Measurements from ENCODE around the gene NTM.
A peak's percentile ranks its signal among the peaks of the same experiment; 100 is the strongest.

Gene NTM

DNA sequence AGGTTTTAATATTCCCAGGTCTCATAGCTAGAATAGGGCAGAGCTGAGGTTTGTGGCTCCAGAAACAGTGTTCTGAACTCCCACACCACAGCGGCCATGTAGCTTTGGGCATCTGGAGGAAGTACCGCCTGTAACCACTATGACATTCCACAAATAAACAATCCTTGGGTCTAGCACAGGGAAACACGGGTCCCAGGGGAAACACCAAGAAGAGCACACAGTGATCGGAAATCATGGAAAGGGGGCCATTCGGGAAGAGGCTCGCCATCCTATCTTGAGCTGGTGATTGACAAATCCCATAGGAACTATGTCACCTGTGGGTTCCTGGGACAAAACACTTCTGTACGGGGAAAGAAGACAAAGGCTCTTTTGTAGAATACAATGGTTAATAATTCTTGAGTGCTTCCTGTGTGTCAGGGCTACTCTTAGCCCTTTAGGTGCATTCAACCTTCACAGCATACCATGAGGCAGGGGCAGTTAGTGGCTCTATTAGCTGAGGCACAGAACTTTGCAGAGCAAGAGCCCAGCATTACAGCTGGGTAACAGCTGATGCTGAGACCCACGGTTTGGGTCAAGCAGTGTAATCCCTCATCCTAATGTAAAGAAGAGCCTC, 514.2 kb downstream of the NTM start:
- DNase-seq, result no peak

DNA sequence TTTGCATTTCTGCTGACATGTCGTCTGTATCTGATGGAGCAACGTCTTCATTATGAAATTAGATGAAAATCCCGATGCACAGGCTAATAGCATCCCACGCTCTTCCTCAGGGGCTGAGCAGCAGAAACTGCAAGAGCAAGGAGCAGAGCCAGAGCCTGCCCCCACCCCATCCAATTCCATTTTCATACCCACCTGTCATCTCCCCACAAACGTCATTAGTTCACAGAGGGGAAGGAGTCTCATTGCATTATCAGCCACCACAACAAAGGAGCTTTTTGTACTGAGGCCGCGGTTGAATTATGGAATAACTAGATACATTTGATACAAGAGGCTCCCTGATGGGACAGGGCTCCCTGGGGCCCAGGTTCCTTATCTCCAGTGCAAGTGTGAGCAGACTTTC, 515.0 kb downstream of the NTM start:
- DNase-seq, result no peak

DNA sequence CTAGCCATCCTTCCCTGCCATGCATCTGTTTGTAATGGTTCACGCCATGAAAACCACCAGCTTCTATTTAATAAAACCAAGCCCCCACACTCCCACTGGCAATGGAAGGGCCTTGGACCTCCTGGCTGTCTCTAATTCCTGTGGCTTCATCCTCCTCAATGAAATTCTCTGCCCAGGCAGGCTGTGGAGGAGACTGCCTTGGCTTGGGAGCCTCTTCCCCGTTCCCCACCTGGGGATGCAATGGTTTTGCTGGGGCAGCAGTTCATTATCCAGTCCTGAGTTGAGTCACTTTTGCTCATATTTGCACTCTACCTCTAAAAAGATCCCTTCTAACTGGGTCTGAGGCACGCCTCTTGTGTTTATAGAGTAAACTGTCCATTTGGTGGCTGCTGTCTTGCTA, 515.8 kb downstream of the NTM start:
- no peak for DNase-seq

DNA sequence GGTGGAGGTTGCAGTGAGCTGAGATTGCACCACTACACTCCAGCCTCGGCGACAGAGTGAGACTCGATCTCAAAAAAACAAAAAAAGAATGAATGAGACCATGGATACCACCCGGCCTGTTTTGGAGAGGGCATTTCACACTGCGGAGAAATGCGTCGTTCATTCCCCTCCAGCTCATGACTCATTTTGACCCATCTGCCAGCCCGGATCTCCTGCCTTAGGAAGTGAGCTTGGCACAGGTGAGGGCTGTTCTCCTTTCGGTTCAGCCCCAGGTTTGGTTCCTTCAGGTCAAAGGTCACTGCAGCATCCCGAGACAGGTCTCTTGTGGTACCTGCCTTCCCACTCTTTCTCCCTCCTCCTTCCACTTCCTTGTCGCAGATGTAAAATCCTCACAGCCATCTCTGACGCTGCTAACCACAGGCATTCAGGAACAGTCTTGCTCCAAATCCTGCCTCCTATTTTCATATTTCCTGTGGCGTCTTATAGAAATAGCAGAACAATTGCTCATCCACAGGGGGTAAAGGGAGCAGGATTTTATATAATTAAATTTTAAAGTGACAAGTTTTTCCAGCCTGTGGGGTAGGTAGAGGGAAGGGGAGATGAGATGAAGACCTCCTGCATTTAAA, 517.9 kb downstream of the NTM start:
- DNase-seq, result peak; percentile 34

DNA sequence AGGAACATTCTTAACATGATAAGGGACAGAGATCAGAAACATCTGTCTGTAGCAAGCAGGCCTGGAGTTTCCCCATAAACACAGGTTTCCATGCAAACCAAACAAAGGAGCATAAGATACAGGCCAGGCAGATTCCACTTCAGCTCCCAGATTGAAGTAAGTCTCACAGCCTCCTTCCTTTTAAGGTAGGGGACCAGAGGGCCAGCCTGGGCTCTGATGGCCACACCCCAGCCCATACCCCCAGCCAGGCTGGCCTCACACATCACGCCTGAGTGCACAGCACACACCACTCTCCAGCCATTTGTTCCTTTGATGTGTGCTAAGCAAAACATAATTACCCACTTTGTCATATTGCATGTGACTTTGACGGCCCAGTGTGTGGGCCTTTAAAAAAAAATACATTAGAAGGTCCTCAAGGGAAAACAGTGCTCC, 518.7 kb downstream of the NTM start:
- peak; percentile 49 for DNase-seq

DNA sequence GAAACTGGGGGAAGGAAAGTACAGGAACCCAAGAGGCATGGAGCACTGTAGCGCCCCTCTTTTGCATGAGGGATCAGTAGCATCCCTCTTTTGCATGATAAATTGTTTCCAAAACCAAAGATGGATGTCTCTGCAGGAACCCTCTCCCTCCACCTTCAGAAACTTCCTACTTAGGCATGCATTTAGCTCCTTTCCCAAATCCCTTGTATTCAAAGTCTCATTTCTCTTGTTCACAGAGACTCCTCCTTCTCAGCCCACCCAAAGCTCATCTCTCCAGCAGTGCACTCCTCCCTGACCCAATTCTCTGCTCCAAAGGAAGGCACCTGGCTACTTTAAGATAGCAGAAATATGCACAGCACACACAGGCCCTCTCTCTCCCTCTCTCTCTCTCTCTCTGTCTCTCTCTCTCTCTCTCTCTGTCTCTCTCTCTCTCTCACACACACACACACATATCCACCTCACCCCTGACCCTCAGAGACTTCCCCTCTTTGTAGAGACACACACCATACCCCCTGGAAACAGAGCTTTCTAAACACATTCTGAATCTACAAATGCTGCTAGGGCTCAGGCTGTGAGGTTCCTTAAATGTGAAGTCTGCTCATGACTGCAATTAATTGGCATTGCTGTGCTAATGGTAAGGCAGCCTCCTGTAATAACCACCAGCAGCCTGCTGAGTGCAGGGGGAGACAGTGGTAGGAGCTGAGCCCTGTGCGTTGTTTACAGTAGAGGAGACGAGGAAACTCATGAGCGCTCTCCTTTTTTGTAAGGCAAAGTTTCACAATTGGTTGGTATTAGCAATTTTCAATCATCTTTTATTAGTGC, 519.6 kb downstream of the NTM start:
- no peak for DNase-seq

DNA sequence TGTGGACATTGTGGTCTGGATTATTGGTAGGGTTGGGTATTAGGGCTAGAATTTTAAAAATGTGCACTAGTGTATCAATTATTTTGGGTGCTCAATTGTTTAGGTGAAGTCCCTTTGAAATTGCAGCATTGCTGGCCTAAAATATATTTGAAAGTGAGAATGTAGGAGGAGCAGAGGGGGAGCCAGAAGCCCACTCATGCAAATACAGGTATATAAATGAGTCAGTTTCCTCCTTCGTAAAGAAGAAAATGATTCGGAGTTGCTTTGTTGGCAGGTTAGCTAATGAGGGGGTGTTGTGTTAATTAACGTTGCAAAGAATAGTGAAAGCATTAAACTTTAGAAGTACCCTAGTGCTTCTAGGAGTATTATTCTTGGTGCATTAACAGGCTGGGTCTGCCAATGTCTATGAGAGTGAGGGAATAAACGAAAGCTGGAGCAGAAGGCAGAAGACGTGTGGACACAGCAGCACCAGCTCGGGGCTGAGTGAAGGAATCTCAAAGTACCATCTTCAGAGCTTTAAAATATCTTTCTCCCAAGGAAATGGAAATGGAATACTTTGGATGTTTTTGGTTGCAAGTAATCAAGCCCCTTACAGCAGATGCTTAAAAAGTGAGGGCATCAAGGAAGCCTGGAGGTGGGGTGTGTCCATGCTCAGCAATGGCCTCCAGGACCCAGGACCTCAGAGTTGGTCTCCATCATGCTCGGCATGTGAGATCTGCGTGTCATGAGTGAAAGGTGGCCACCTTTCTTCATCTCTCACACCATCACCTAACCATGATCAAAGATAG, 522.9 kb downstream of the NTM start:
- DNase-seq, result no peak

DNA sequence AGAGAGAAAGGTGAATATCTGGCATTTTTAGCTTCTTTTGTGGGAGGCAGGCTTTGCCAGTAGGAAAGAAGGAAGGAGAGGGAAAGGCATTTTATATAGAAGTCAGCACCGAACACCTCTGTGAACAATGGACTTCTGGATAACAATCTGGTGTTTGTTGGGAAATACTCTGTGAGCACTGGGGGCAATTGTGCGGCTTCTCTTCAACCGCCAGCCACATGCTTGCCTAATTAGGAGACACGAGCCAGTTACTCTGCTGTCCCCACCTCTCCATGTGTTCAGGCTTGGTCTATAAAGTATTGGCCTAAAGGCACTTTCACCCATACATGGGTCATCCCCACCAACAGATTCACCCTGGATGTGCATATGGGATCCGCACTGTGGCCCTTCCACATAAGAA, 523.6 kb downstream of the NTM start:
- DNase-seq, result no peak

DNA sequence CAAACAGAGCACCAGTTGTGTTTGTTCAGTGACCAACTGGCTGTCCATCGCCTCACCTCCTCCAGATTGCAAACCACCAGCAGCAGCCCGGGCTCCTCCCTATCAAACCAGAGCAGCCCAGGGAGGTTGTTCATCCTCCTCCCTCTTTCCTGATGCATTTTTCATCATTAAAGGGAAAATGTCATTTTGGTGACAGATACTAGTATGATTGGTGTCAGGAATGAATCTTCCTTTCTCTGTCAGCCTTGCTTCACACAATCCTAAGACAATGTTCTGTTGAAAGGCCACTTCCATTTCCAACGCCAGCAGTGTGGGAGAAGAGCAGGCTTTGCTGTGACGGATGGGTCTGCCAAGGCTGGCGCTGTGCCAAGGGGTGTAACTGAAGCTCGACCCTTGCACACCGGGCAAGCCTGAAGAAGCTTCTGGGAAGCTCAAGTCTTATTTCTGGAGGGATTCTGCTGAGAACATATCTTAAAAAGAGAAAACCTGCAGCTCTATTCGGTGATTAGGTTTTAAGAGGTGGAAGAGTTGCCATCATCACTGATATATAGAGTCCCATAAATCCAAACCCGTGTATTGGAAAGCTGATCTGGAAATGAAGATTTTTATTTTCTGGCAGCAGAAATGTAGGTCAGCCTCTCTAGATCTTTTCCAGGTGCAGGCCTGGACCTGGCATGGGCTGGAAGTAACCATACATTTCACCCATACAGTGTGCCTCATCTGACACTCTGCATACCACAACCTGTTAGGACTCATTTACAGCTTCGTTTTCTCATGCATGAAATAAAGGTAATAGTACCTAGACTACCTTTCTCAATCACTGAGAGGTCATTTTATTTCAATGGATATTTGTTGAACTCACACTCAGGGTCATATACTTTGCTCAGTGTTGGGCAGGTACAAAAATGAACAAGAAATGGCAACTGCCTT, 524.5 kb downstream of the NTM start:
- DNase-seq, result peak; percentile 44

DNA sequence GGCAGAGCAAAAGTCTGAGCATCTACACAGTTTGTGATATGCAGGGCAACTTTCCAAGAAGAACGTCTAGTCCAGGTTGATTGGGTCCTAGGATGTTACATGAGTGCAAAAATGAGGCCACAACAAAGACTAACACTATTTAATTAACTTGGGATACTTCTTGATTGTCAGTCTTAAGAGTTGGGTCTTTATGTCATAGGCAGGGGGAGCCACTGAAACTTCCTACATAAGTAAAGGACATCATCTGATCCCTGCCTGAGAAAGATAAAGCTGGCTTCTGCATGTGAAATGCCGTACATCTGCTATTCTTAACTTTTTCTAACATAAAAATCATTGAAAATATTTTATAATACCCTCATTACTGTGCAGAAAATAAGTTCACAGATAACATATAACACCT, 525.5 kb downstream of the NTM start:
- DNase-seq, result no peak

DNA sequence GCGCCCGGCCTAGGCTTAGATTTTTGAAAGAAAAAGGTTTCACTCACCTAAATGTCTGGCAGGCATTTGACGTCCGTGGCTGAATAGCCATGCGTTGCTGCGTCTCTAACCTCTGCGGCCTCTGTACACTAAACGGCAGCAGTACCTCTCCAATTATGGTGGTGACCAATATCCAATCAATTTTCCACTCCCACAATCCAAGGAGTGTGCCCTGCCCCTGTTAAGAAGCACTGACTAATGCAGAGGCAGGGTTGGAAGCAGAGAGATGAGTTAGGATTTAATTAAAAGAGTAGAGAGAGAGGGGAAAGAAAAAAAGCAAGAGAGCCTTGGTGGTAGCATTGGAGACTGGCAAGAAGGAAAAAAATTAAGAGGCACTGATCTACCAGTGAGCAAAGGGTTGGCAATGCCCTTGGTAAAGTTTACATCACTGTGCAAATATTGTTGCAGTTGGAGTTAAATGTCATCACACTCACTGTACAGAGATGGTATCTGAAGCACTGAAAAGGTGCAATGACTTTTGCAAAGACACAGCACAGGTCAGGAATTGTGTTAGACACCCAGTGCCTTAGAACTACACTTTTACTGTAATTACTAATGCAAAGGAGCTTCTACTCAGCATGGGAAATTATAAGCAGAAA, 526.7 kb downstream of the NTM start:
- DNase-seq, result no peak

DNA sequence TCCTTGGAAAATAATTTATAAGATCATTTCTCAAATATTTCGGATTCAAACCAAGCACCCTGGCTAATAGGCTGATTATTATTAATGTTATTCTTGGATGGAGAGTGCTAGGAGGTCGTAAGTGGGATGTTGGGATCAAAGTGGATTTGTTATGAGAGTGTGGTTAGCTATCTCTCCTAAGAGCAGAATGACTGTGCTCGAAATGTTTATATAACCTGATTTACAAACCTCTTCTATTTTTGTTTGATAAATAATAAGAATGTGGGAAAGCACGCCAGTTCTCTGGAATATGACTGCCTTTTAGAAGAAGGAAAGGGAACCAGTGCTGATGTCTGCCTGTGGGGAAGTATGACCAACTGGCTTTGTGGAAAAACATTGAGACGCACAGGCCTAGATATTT, 527.5 kb downstream of the NTM start:
- DNase-seq, result no peak

DNA sequence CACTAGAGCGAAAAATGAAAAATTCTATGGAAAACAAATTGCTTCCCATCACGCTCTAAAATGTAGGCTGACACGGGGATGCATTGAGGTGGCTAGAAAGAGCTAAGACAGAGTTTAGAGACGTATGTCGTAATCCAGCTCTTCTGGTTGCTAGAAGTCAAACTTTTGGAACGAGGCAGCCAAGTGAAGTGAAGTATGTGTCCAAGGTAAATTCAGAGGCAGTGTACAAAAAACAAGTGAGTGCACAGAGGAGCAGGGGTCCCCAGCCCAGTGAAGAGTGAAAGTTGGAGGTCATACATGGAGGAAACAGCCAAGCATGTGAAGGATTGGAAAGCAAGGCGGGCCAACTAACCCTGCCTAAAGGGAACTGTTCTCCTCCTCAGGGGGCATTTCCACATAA, 528.5 kb downstream of the NTM start:
- DNase-seq, result no peak

DNA sequence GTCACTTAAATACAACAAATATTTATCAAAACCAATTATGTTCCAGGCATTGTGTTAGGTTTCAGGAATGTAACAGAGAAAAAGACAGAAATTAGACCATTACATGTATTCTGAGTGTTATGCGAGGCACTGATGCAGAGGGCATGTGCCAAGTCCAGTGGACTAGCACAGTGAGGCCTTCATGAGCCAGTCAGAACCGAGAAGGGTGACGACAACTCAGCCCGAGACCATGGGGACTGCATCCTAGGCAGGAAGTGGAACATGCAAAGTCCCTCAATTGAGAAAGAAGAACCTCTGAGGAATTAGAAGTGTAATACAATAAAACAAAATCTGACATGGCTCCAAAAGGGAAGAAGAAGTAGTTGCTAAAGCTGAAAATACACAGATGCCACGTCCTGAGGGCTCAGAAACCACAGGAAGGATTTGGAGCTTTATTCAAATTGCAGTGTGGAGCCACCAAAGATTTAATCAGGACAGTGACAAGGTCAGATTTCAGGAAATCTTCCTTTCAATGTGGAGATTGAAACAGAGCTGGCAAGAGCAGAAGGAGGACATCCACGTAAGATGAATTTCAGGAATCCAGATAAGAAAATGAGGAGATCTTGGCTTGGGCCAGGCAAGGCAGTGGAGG, 529.6 kb downstream of the NTM start:
- no peak for DNase-seq

DNA sequence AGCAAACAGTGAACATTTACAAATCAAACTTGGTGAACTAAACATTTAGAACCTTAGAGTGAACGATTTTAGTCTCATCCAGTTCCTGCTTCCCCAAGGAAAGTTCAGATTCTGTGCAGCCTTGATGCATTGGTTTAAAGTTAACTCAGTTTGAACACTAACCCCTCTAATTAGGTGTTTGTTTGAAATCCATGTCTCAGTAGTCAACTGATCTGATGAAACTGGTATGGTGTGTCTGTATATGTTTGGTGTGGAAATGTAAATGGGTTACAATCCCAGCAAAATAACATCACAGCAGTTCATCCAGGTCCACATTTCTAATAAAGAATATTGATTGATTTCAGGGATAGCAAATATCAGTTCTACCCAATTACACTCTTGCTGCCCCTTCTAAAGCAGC, 532.0 kb downstream of the NTM start:
- no peak for DNase-seq

DNA sequence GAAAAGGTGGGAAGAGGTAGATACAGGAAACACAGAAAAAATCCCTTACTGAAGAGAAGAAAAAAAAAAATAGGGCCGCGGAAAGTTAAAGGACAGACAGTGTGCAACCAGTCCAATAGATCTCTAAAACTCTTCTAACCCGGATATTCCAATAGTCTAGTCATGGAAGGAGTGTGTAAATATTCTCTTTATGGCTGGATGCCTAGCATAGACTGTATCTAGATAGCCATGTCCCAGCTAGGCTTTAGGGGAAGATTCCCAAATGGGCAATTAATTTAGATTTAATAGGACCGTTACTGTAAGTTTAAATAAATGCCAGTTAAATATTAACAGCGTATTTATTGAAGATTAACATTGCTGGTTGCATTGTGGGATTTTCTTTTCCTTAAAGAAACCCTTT, 532.7 kb downstream of the NTM start:
- DNase-seq, result no peak

DNA sequence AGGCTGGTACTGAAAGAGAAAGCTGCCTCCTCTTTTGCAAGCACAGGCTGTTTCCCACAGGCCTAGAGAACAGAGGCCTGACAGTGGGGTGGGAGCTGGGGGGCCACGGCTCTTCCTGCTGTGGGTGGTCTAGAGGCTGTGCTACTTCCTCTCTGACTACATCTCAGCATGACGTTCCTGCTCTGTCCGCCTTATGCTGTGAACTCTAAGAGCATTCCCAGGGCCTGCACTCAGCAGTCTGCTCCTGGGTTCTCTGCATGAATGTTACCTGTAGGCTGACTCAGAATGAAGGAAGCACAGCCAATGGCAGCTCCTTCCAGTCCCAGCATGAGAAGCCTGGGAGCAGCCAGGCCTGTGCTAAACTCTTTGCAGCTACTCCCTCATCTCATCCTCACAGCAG, 534.3 kb downstream of the NTM start:
- DNase-seq, result no peak

DNA sequence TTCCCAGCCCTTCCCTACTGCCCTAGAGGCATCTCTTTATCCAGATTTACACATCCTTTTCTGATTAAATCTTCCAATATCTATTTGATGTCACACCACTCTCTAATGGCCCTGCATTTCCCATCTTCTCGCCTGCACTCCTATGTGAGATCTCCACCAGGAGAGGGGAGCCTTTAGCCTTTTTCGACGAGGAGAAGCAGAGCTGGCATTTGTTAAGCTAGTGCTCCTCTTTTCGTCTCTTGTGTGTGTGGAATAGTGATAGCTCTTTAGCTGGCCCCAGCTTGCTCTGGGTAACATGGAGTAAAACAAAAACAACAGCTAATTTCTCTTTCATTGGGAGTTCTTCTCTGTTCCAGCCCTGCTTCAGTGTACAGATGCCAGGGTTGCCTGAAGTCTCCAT, 536.5 kb downstream of the NTM start:
- peak; percentile 32 for DNase-seq

DNA sequence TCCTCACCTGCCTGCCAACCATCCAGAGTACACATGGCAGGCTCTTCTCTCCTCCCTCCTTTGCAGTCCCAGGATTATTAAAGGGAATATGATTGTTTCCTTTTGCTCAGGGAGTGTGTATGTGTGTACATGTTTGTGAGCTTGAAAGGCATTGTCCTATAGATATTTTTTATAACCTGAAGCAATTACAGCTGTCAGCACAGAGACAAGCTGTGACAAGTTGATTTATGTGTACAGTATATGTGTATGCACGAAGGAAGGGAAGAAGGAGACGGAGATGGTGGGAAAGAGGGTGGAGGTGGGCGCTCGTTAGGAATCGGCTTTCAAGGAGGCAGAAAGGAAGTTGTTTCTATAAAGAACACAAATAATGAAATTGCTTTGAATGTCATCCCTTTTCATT, 537.0 kb downstream of the NTM start:
- no peak for DNase-seq

DNA sequence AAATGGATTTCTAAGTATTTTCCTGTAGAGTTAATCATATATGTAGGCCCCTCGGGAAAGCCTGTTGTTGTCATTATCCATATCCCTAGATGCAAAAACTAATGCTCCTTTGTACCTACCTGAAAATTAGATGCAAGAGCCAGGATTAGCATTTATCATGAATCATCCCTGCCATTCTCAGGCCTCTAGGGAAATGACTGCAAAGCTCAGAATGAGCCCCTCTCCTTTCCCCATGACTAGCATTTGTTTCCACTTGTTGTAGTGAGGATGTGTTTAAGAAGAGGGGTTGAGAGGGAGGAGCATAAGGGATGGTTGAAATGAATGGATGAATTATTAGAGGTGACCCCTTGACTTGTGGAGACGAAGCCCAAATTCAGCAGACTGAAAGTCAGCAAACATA, 537.9 kb downstream of the NTM start:
- no peak for DNase-seq

DNA sequence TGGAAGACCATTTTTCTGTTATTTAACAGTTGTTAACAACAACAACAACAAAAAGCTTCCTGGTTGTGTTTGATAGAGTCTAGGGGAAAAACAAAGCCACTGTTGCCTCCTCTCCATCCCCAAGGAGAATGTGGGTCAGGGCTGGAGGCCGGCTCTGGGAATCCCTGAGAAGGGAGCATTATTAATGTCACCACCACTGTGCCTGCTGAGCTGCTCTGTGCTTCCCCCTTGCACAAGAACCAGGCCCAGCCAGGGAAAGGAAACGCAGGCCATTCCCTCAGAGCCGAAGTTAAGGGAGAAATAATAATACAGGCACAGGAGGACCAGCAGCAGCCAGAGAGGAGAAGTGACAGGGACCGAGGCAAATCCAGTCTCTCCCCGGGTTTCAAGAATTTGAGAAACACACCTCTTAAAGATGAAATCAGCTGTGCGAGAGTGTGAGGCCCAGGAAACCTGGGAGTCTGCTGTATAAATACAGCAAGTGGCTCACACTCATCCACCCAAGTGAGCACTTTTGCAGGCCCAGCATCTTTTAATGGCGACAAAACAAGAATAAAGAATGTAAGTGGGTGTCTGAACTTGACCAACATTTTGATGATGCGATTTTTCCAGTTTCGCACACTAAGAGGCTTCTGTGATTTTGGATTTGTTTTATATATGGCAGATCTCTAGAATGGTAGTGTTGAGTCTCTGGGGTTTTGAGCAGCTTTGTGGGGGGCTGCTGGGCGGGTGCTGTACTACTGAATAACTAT, 539.2 kb downstream of the NTM start:
- no peak for DNase-seq
